Aorta (tissue), 5 donors: ENCODE data around the gene MEGF8. TPM values are rescaled to one million over a fixed set of nuclear protein-coding genes. Genes with fewer than 3 reads are reported as not detected.
A peak's percentile ranks its signal among the peaks of the same experiment; 100 is the strongest.

ENCODE experiments used
- ATAC-seq: fragments of 200-7000 bp; cut with Tn5 transposase; one replicate; pipeline ENCODE4 v1.9.1; 2022; ENCODE audit warnings: moderate library complexity; ENCODE audit not compliant: low FRiP score
- DNase-seq, 2 donors: peaks; one replicate each; pipeline ENCODE4 v3.0.0-alpha.2; 2020
- H3K27ac ChIP-seq, 2 donors: one replicate each; pipeline ENCODE4 v1.5.1; 2013; ENCODE audit warnings: low read length in 2 of 2, mild to moderate bottlenecking in 2 of 2, moderate library complexity in 2 of 2, control low read depth in 1 of 2, inconsistent platforms in 1 of 2, low read depth in 1 of 2
- H3K27me3 ChIP-seq, 2 donors: one replicate each; pipeline ENCODE4 v1.6.1; 2013; ENCODE audit warnings: control low read depth in 1 of 2, low read length in 1 of 2, mild to moderate bottlenecking in 1 of 2, moderate library complexity in 1 of 2; ENCODE audit not compliant: insufficient read depth in 2 of 2, control insufficient read depth in 1 of 2
- H3K36me3 ChIP-seq, 2 donors: one replicate each; pipeline ENCODE4 v1.6.1; 2013; ENCODE audit warnings: control low read depth in 1 of 2, low read length in 1 of 2, mild to moderate bottlenecking in 1 of 2; ENCODE audit not compliant: insufficient read depth in 2 of 2, control insufficient read depth in 1 of 2
- H3K4me1 ChIP-seq, 2 donors: one replicate each; pipeline ENCODE4 v1.6.1; 2013; ENCODE audit warnings: low read length in 2 of 2, control low read depth in 1 of 2, mild to moderate bottlenecking in 1 of 2, moderate library complexity in 1 of 2; ENCODE audit not compliant: insufficient read depth in 2 of 2, control insufficient read depth in 1 of 2
- H3K4me3 ChIP-seq, 2 donors: one replicate each; pipeline ENCODE4 v1.5.1; 2013; ENCODE audit warnings: low read length in 2 of 2, control low read depth in 1 of 2, mild to moderate bottlenecking in 1 of 2
- H3K9me3 ChIP-seq: one replicate; pipeline ENCODE4 v1.6.1; 2013; ENCODE audit warnings: mild to moderate bottlenecking, low read length; ENCODE audit not compliant: control insufficient read depth
- WGBS, 2 donors: extraction: QIAGEN DNeasy Blood & Tissue Kit; methylation state at CpG; one replicate each; pipeline ENCODE4 v1.1.7; 2013; 5-methylcytosine and 5-hydroxymethylcytosine counted together
- intact Hi-C, 2 donors: fragments of 100-400 bp; cut with DNase I; formaldehyde crosslinking; loops; one replicate each; pipeline versions ENCODE4 v1.14.2 to v1.15.0; 2022
- polyA plus RNA-seq, 2 donors: library from polyadenylated mRNA; stranded (reverse); fragments of 200-250 nt; gene quantifications; one replicate each; pipeline ENCODE4 v1.2.3, GENCODE V29; 2013
- total RNA-seq, 2 donors: library from RNA; stranded (reverse); fragmentation: NEBNext Ultra II Directional; extraction: Animal tissue kit (Norgen Biotek cat#: 25700); gene quantifications; one replicate each; pipeline ENCODE4 v1.2.1, GENCODE V29; 2021
- donor health status: healthy with polysubstance abuse.
- donor health status: Bipolar disorder and iron deficiency.
- donor health status: DM: no; HTN: no; CAD: no.
- donor health status: DM: no; HTN: no; CAD: no.
- donor health status: DM: yes; HTN: yes; CAD: no.

MEGF8 gene
- total and polyA plus RNA-seq, 4 donors = 5.9 to 26.4 (median 12.3) TPM

- peak in 1 of 2 donors; percentile 25 for DNase-seq
- Histone ChIP-seq H3K36me3 (no peaks in the 10 kb centered on the region), H3K27me3 (no peaks in the 10 kb centered on the region), H3K4me1 (no peaks in the 10 kb centered on the region), H3K9me3 (no peaks in the 10 kb centered on the region), H3K4me3 (no peak overlapping the region), H3K27ac (no peak overlapping the region)
- intact Hi-C loops = no loop called here
- no peak for ATAC-seq
- 96% methylated on average over 30 of the region's 30 CpGs for WGBS, 2 donors
These were observed 84.9 kb downstream of the MEGF8 start for GRCh38 chr19:42410371-42410770.

- 92 to 94% methylated on average over 8 of the region's 8 CpGs for WGBS, 2 donors
- Histone ChIP-seq H3K27ac (no peak overlapping the region), H3K36me3 (no peaks in the 10 kb centered on the region), H3K4me3 (no peak overlapping the region), H3K4me1 (no peaks in the 10 kb centered on the region), H3K9me3 (no peaks in the 10 kb centered on the region), H3K27me3 (no peaks in the 10 kb centered on the region)
- no peak for ATAC-seq
- intact Hi-C loops = no loop called here
- DNase-seq = peak in 1 of 2 donors; percentile 30
These were observed 86.2 kb downstream of the MEGF8 start for GRCh38 chr19:42411581-42412178.

GRCh38 chr19:42412227-42412626 lies 86.8 kb downstream of the MEGF8 start:
- intact Hi-C loops = no loop called here
- 53 to 82% methylated on average over 4 to 7 of the region's 7 CpGs for WGBS, 2 donors
- Histone ChIP-seq H3K27ac (no peak overlapping the region), H3K4me1 (no peaks in the 10 kb centered on the region), H3K36me3 (no peaks in the 10 kb centered on the region), H3K4me3 (no peak overlapping the region), H3K9me3 (no peaks in the 10 kb centered on the region), H3K27me3 (no peaks in the 10 kb centered on the region)
- peak; percentile 17 for ATAC-seq
- DNase-seq = peak in 1 of 2 donors; percentile 42

GRCh38 chr19:42412661-42413076 lies 87.2 kb downstream of the MEGF8 start:
- peak; percentile 37 to 70 for DNase-seq
- intact Hi-C loops = no loop called here
- no peaks in the 10 kb centered on the region for H3K4me1 ChIP-seq
- ATAC-seq = peak; percentile 8
- no peak overlapping the region for H3K4me3 ChIP-seq
- H3K27me3 ChIP-seq = no peaks in the 10 kb centered on the region
- no peak overlapping the region for H3K27ac ChIP-seq
- H3K36me3 ChIP-seq = no peaks in the 10 kb centered on the region
- 40 to 45% methylated on average over 4 of the region's 4 CpGs for WGBS, 2 donors
- H3K9me3 ChIP-seq = no peaks in the 10 kb centered on the region

DNA sequence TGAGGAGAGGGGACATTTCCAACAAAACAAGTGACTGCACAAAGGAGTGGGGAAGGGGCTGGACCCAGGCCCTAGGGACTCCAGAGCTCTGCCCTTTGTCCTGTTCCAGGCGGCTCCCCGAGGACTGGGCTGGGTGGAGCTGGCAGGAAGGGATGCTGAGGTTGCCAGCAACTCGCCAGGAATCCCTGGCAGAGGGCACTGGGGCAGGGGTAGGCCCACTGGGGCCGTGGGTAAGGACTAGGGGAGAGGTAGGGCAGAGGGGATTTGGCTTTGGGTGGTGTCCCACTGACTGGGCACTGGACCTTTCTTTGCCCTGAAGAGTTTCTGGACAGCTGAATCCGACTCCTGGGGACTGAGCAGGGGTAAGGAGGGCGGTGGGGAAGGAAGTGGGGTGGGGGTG lies 93.9 kb downstream of the MEGF8 start:
- peak in 1 of 2 donors; percentile 35 for DNase-seq
- intact Hi-C loops = no loop called here
- 52 to 57% methylated on average over 6 of the region's 6 CpGs for WGBS, 2 donors
- Histone ChIP-seq H3K27ac (no peak overlapping the region), H3K4me3 (no peak overlapping the region), H3K9me3 (no peaks in the 10 kb centered on the region), H3K4me1 (no peaks in the 10 kb centered on the region), H3K36me3 (no peaks in the 10 kb centered on the region), H3K27me3 (no peaks in the 10 kb centered on the region)
- ATAC-seq = no peak

DNA sequence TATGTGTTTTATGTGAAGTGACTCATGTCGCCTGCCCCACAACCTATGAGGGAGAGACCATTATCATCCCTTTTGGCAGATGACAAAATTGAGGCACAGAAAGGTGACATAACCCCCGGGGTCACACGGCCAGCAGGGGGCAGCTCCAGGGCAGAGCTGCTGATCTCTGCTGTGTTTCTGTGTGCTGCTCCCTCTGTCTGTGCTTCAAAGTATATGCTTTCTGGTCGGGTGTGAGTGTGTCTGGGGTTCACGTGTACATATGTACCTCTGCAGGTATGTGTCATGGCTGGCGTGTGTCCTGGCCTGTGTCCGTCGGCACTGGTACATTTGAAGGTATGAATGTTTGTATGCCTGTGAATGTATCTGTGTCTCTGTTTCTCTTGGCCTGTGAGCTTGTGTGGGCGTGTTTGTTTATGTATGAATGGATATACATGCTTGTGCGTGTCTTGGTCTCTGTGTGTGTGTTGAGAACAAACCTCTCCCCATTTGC lies 94.7 kb downstream of the MEGF8 start:
- H3K9me3 ChIP-seq = no peaks in the 10 kb centered on the region
- DNase-seq (peak in 1 of 2 donors; percentile 61), ATAC-seq (no peak)
- H3K4me3 ChIP-seq = no peak overlapping the region
- intact Hi-C loops = loop anchor here in 1 of 2 donors (10.0 kb wide), 1 partner anchor 285 kb away; the partner anchor contains the start of gene POU2F2
- WGBS, 2 donors = 51 to 54% methylated on average over 10 of the region's 10 CpGs
- no peak overlapping the region for H3K27ac ChIP-seq
- H3K27me3 ChIP-seq = no peaks in the 10 kb centered on the region
- H3K4me1 ChIP-seq = no peaks in the 10 kb centered on the region
- H3K36me3 ChIP-seq = no peaks in the 10 kb centered on the region

- no peak for ATAC-seq
- WGBS, 2 donors = 90 to 93% methylated on average over 4 of the region's 4 CpGs
- Histone ChIP-seq H3K9me3 (no peaks in the 10 kb centered on the region), H3K27me3 (no peaks in the 10 kb centered on the region), H3K4me3 (no peak overlapping the region), H3K4me1 (no peaks in the 10 kb centered on the region), H3K36me3 (no peaks in the 10 kb centered on the region), H3K27ac (no peak overlapping the region)
- intact Hi-C loops = loop anchor here in 1 of 2 donors (10.0 kb wide), 1 partner anchor 286 kb away; the partner anchor contains the start of gene POU2F2
- DNase-seq = peak in 1 of 2 donors; percentile 18
These were observed 95.7 kb downstream of the MEGF8 start for GRCh38 chr19:42421101-42421500.

DNA sequence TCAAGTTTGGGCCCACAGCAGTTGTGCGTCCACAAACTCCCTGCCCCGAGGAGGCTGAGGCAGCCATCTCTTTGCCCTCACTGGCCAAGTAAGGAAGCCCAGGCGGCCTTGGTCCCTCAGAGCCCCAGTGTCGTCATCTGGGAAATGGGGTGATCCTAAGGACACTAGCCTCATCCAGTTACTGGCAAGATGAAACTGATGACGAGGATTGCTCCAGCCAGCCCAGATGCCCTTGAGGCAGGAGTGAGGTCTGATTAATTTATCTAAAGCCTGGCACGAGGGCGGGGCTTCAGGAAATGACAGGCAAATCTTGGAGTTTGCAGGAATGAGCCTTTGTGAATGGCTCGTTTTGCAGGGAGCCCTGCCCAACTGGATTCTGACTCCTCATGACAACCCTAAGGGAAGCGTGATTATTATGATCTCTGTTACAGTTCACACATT lies 96.2 kb downstream of the MEGF8 start:
- H3K27ac ChIP-seq = no peak overlapping the region
- ATAC-seq = no peak

More for the DNA sequence above, 96.2 kb downstream of the MEGF8 start:
- WGBS, 2 donors = 87% methylated on average over 9 of the region's 9 CpGs
- Histone ChIP-seq H3K9me3 (no peaks in the 10 kb centered on the region), H3K36me3 (no peaks in the 10 kb centered on the region), H3K4me1 (no peaks in the 10 kb centered on the region), H3K4me3 (no peak overlapping the region), H3K27me3 (no peaks in the 10 kb centered on the region)
- DNase-seq = peak in 1 of 2 donors; percentile 40
- intact Hi-C loops = loop anchor here in 1 of 2 donors (10.0 kb wide), 1 partner anchor 287 kb away; the partner anchor contains the start of gene POU2F2
